ENCODE data around the gene HSPBAP1. TPM values are rescaled to one million over a fixed set of nuclear protein-coding genes. Genes with fewer than 3 reads are reported as not detected.
"Not testable (repeated sequence)": the region's sequence is repeated elsewhere in the genome, so short reads cannot be mapped to it uniquely, and the experiment has no call there.

Gene HSPBAP1
- total and polyA plus RNA-seq, 7 donors, result 3.0 to 13.8 (median 11.1) TPM

DNA sequence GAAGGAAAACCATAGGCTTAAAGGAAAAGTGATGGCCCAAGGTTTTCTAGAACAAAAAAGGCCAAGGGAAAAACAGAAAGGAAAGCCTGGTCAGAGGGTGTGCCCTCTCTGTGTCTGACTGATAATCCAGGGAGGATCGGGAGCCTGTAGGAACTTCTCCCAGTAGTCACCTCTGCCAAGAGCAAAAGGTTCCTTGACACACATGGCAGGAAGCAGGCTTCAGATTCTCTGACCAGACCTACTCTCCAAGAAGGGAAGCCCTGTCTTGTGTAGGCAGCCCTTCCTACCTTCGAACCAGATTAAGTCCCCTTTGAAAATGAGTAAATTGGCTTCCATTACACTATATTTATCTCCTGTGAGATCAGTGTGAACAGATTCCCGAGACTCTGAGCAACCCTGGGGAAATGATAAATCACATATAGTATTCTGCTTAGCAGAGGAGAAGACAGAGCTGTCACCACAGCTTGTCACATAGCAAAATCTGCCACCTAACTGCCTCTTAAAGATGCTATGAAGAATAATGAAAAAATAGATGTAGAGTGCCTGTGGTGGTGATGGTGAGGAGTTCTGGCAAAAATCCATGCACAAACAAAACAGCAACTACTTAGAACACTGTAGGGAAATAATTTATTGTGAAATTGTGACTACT is 74.2 kb downstream of the HSPBAP1 start:
- no peaks in the 10 kb centered on the region for H3K27me3 ChIP-seq
- no peaks in the 10 kb centered on the region for H3K4me1 ChIP-seq
- DNase-seq, result no peak
- intact Hi-C loops (cut with DNase I), result no loop called here
- TF ChIP-seq POLR2A (IDR thresholded peaks at IDR 0.05), result no peak
- TF ChIP-seq POLR2AphosphoS5 (IDR thresholded peaks at IDR 0.05), result no peak
- TF ChIP-seq EP300 (IDR thresholded peaks at IDR 0.05), result no peak
- no peak overlapping the region for H3K4me3 ChIP-seq
- H3K9me3 ChIP-seq, result no peaks in the 10 kb centered on the region
- 94 to 95% methylated on average over 3 of the region's 3 CpGs for WGBS, 2 donors
- no peak overlapping the region for H3K27ac ChIP-seq
- peaks cover 17 to 67% (median 25%) of the 10 kb centered on the region in 4 donors for H3K36me3 ChIP-seq

DNA sequence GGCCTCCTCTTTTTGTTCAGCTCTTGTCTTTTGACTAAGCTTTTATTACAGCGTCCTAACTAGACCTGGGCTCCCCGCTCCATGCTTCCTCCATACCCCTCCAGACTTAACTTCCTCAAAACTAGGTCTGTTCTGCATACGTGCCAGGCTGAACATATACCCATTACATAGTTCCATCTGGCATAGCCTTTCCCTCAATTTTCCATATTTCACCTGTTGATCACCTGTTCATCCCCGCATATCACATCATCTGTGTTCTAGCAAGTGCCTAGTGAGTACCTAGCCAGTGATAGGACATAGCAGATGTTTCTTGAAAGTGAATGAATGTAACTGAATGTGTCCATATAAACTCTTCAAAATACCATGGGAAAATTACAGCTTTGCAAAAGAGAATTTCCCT is 77.0 kb downstream of the HSPBAP1 start:
- intact Hi-C loops (cut with DNase I), result no loop called here
- DNase-seq, result no peak
- 91 to 96% methylated on average over 4 of the region's 4 CpGs for WGBS, 2 donors
- Histone ChIP-seq H3K27me3 (no peaks in the 10 kb centered on the region), H3K4me1 (no peaks in the 10 kb centered on the region), H3K9me3 (no peaks in the 10 kb centered on the region), H3K36me3 (peaks cover 30 to 93% (median 40%) of the 10 kb centered on the region in 4 donors), H3K4me3 (no peak overlapping the region), H3K27ac (no peak overlapping the region)
- TF ChIP-seq POLR2A (IDR thresholded peaks at IDR 0.05), result no peak
- no peak for TF ChIP-seq POLR2AphosphoS5 (IDR thresholded peaks at IDR 0.05)
- no peak for TF ChIP-seq EP300 (IDR thresholded peaks at IDR 0.05)

DNA sequence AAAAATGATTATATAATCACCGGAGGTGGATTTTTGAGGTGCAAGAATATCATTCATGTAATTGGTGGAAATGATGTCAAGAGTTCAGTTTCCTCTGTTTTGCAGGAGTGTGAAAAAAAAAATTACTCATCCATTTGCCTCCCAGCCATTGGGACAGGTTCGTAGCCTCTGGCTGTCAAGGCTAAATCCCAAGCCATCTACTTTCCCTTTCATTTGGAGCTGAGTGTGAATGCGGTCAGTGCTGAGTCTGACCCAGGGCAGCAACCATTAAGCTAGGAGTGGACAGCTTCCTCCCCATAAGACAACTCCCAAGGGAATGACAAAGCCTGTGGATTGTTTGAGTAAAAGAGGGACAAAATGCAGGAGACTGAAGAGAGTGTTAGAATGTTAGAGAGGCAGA is 79.4 kb downstream of the HSPBAP1 start:
- H3K36me3 ChIP-seq, result peaks cover 28 to 73% (median 38%) of the 10 kb centered on the region in 4 donors
- 92 to 95% methylated on average over 3 of the region's 3 CpGs for WGBS, 2 donors
- intact Hi-C loops (cut with DNase I), result no loop called here

DNA sequence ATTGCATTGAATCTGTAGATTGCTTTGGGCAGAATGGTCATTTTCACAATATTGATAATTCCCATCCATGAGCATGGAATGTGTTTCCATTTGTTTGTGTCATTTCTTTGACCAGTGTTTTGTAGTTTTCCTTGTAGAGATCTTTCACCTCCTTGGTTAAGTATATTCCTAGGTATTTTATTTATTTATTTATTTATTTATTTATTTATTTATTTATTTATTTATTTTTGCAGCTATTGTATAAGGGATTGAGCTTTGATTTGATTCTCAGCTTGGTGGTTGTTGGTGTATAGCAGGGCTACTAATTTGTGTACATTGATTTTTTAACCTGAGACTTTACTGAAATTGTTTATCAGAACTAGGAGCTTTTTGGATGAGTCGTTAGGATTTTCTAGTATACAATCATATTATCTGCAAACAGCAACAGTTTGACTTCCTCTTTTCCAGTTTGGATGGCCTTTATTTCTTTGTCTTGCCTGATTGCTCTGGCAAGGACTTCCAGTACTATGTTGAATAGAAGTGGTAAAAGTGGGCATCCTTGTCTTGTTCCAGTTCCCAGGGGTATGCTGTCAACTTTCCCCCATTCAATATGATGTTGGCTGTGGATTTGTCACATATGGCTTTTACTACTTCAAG is 82.9 kb downstream of the HSPBAP1 start:
- peaks cover 13 to 56% (median 25%) of the 10 kb centered on the region in 4 donors for H3K36me3 ChIP-seq
- H3K27ac ChIP-seq; H3K4me3 ChIP-seq; H3K27me3 ChIP-seq; DNase-seq; H3K9me3 ChIP-seq; intact Hi-C loops (cut with DNase I); H3K4me1 ChIP-seq: not testable (repeated sequence)
- WGBS, 2 donors, result 93 to 96% methylated on average over 1 of the region's 1 CpG

More for the DNA sequence above, 79.4 kb downstream of the HSPBAP1 start:
- Histone ChIP-seq H3K4me3 (no peak overlapping the region), H3K27ac (no peak overlapping the region), H3K4me1 (no peaks in the 10 kb centered on the region), H3K9me3 (no peaks in the 10 kb centered on the region), H3K27me3 (no peaks in the 10 kb centered on the region)
- TF ChIP-seq EP300 (IDR thresholded peaks at IDR 0.05) (no peak), POLR2A (IDR thresholded peaks at IDR 0.05) (no peak), POLR2AphosphoS5 (IDR thresholded peaks at IDR 0.05) (no peak)
- TF ChIP-seq, protein P1, sequence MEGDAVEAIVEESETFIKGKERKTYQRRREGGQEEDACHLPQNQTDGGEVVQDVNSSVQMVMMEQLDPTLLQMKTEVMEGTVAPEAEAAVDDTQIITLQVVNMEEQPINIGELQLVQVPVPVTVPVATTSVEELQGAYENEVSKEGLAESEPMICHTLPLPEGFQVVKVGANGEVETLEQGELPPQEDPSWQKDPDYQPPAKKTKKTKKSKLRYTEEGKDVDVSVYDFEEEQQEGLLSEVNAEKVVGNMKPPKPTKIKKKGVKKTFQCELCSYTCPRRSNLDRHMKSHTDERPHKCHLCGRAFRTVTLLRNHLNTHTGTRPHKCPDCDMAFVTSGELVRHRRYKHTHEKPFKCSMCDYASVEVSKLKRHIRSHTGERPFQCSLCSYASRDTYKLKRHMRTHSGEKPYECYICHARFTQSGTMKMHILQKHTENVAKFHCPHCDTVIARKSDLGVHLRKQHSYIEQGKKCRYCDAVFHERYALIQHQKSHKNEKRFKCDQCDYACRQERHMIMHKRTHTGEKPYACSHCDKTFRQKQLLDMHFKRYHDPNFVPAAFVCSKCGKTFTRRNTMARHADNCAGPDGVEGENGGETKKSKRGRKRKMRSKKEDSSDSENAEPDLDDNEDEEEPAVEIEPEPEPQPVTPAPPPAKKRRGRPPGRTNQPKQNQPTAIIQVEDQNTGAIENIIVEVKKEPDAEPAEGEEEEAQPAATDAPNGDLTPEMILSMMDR (IDR thresholded peaks at IDR 0.05), result no peak
- DNase-seq, result no peak

DNA sequence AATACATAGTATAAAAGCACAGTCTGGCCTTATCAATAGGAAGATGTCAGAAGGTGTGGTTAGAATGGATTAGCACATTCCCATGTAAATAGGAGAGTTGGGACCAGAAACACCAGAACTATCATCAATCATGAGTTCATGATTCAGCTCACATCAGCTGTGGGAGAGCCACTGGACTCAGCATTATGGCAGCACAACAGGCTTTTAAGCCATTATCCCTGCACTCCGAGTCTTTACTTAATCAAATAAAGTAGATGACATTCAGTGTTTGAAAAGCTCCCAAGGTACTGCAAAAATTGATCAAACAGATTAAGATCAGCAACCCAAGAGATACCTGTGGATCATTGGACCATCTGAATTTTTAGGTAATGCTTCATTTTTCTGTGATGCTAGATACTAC is 88.3 kb downstream of the HSPBAP1 start:
- DNase-seq, result no peak
- Histone ChIP-seq H3K27ac (no peak overlapping the region), H3K4me1 (no peaks in the 10 kb centered on the region), H3K9me3 (no peaks in the 10 kb centered on the region), H3K4me3 (no peak overlapping the region), H3K27me3 (no peaks in the 10 kb centered on the region), H3K36me3 (peaks cover 0 to 69% (median 19%) of the 10 kb centered on the region in 4 donors)
- TF ChIP-seq, protein P1 (IDR thresholded peaks at IDR 0.05), result no peak
- TF ChIP-seq EP300 (IDR thresholded peaks at IDR 0.05), result no peak
- TF ChIP-seq POLR2A (IDR thresholded peaks at IDR 0.05), result no peak
- TF ChIP-seq POLR2AphosphoS5 (IDR thresholded peaks at IDR 0.05), result no peak
- intact Hi-C loops (cut with DNase I), result no loop called here
- WGBS, 2 donors, result 97 to 100% methylated on average over 1 of the region's 1 CpG

DNA sequence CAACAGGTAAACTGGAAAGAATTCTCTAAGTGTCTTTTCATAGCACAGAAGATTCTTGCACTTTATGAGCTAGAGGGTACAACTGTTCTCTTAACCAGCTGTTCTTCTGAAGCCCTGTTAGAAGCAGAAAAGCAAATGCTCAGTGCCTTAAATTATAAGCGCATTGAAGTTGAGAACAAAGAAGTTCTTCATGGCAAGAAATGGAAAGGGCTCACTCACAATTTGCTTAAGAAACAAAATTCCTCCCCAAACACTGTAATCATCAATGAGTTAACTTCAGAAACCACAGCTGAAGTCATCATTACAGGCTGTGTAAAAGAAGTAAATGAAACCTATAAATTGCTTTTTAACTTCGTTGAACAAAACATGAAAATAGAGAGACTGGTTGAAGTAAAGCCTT is 93.4 kb downstream of the HSPBAP1 start:
- intact Hi-C loops (cut with DNase I), result no loop called here
- H3K9me3 ChIP-seq, result no peaks in the 10 kb centered on the region
- no peak for DNase-seq
- TF ChIP-seq EP300 (IDR thresholded peaks at IDR 0.05), result no peak
- no peak for TF ChIP-seq POLR2AphosphoS5 (IDR thresholded peaks at IDR 0.05)
- TF ChIP-seq, protein P1 (IDR thresholded peaks at IDR 0.05), result no peak
- no peak for TF ChIP-seq POLR2A (IDR thresholded peaks at IDR 0.05)
- no peak overlapping the region for H3K27ac ChIP-seq
- H3K4me3 ChIP-seq, result no peak overlapping the region
- H3K27me3 ChIP-seq, result no peaks in the 10 kb centered on the region
- 85 to 89% methylated on average over 2 of the region's 2 CpGs for WGBS, 2 donors
- H3K4me1 ChIP-seq, result no peaks in the 10 kb centered on the region
- peaks cover 20 to 97% (median 28%) of the 10 kb centered on the region in 4 donors for H3K36me3 ChIP-seq

All from sigmoid colon (tissue), 7 donors.